ENCODE measurements around the gene TMPRSS11D. TPM values are rescaled to one million over a fixed set of nuclear protein-coding genes. Genes with fewer than 3 reads are reported as not detected.

Gene TMPRSS11D
- total and polyA plus RNA-seq, 2 of the 4 experiments (the other 2 are of a cell fraction) = not detected

- ChIA-PET CTCF (no interaction called here), POLR2A (ENCODE audit: unreplicated experiment) (no interaction called here)
- Histone ChIP-seq H3K9me3 (ENCODE audit: control insufficient read depth, insufficient read depth, low read length) (no peaks in the 10 kb centered on the region), H3K9me1 (ENCODE audit: insufficient read depth, low read length) (no peaks in the 10 kb centered on the region), H2BK15ac (ENCODE audit: low read depth, low read length) (no peak overlapping the region), H3K4ac (ENCODE audit: low read depth, low read length) (no peak overlapping the region), H4K8ac (ENCODE audit: low read depth in 2 of 2, low read length in 2 of 2) (no peak overlapping the region), H3K27me3 (ENCODE audit: control insufficient read depth, insufficient read depth, low read length) (no peaks in the 10 kb centered on the region), H2BK120ac (ENCODE audit: low read depth, low read length) (no peak overlapping the region), H3K14ac (replicated peaks; ENCODE audit: low read depth, low read length) (no peak overlapping the region), H3K56ac (ENCODE audit: extremely low read depth, insufficient read depth, low read length) (no peak overlapping the region), H3K27ac (ENCODE audit: insufficient read depth, low read length) (no peak overlapping the region), H4K5ac (ENCODE audit: low read depth, low read length) (no peak overlapping the region), H3K4me1 (ENCODE audit: control insufficient read depth, insufficient read depth, low read length) (no peaks in the 10 kb centered on the region), H3K18ac (ENCODE audit: low read depth, low read length) (no peak overlapping the region), H3K4me3 (ENCODE audit: insufficient read depth, low read depth, low read length) (no peak overlapping the region), H2AK5ac (ENCODE audit: low read depth, low read length) (no peak overlapping the region), H2BK20ac (ENCODE audit: low read depth, low read length) (no peak overlapping the region), H2AK9ac (replicated peaks; ENCODE audit: low read depth, low read length, poor library complexity) (no peak overlapping the region), H3K23ac (ENCODE audit: low read depth, low read length) (no peak overlapping the region), H4K91ac (ENCODE audit: insufficient read depth, low read depth, low read length) (no peak overlapping the region), H3K9ac (ENCODE audit: low read depth, low read length) (no peak overlapping the region), H2BK5ac (ENCODE audit: low read depth, low read length, poor library complexity, severe bottlenecking) (no peak overlapping the region), H3K79me1 (ENCODE audit: low read depth in 1 of 2, low read length in 2 of 2) (no peaks in the 10 kb centered on the region), H3K36me3 (ENCODE audit: control insufficient read depth, insufficient read depth, low read length) (no peaks in the 10 kb centered on the region), H2AFZ (replicated peaks; ENCODE audit: low read length, poor library complexity) (no peak overlapping the region), H3K4me2 (ENCODE audit: low read depth, low read length) (no peak overlapping the region), H4K20me1 (ENCODE audit: insufficient read depth, low read length) (no peaks in the 10 kb centered on the region)
- intact Hi-C loops (cut with micrococcal nuclease) = no loop called here
- in situ Hi-C loops (cut with MboI; ENCODE audit: low sequenced_read_pairs) = no loop called here
- ATAC-seq (ENCODE audit: low read depth) (no peak), DNase-seq (no peak)
- BruUV-seq (replicated peaks) = no TSS peak
- TF ChIP-seq RFX5 (IDR thresholded peaks at IDR 0.05; ENCODE audit: low read depth, low read length) = no peak
- dilution Hi-C loops (cut with HindIII; ENCODE audit: low sequenced_read_pairs, unreplicated experiment) = no loop called here
Observed at GRCh38 chr4:67796810-67797209, 87.0 kb downstream of the TMPRSS11D start.
